ENCODE measurements around the gene KLHL40. TPM values are rescaled to one million over a fixed set of nuclear protein-coding genes. Genes with fewer than 3 reads are reported as not detected.

The KLHL40 gene
- total and polyA plus RNA-seq, 4 donors: 0.05 TPM; not detected in 3

GRCh38 chr3:42700366-42701288 is 15.3 kb downstream of the KLHL40 start:
- Histone ChIP-seq H3K27me3 (ENCODE audit: control insufficient read depth in 3 of 3, insufficient read depth in 3 of 3, low read length in 2 of 3) (peaks cover 0 to 3% (median 2%) of the 10 kb centered on the region in 3 donors), H3K27ac (ENCODE audit: low read depth in 1 of 2, low read length in 1 of 2) (peak overlapping the region in 1 of 2 donors; percentile 85), H3K4me1 (ENCODE audit: control insufficient read depth in 5 of 5, insufficient read depth in 5 of 5, low read length in 5 of 5) (peaks cover 0 to 1% (median 0%) of the 10 kb centered on the region in 5 donors), H3K9me3 (ENCODE audit: control insufficient read depth in 4 of 4, insufficient read depth in 3 of 4, low read length in 3 of 4) (peaks cover 0 to 3% (median 0%) of the 10 kb centered on the region in 4 donors), H3K36me3 (ENCODE audit: control insufficient read depth in 4 of 4, insufficient read depth in 4 of 4, low read length in 4 of 4) (no peaks in the 10 kb centered on the region), H3K4me3 (no peak overlapping the region), H3K9ac (ENCODE audit: insufficient read depth in 1 of 2, low read length in 2 of 2) (no peak overlapping the region)
- ATAC-seq (ENCODE audit: insufficient read depth, low FRiP score) (no peak), DNase-seq (no peak)
- WGBS, 2 donors: 66 to 71% methylated on average over 15 of the region's 15 CpGs
- TF ChIP-seq CTCF (IDR thresholded peaks at IDR 0.05; ENCODE audit: control extremely low read depth, extremely low read depth): no peak

GRCh38 chr3:42701371-42702065 is 16.2 kb downstream of the KLHL40 start:
- H3K4me1 ChIP-seq (ENCODE audit: control insufficient read depth in 5 of 5, insufficient read depth in 5 of 5, low read length in 5 of 5): peaks cover 0 to 1% (median 0%) of the 10 kb centered on the region in 5 donors
- H3K27me3 ChIP-seq (ENCODE audit: control insufficient read depth in 3 of 3, insufficient read depth in 3 of 3, low read length in 2 of 3): peaks cover 0 to 3% (median 2%) of the 10 kb centered on the region in 3 donors
- peak; percentile 44 to 62 (median 57) for DNase-seq
- TF ChIP-seq CTCF (IDR thresholded peaks at IDR 0.05; ENCODE audit: control extremely low read depth, extremely low read depth): no peak
- H3K27ac ChIP-seq (ENCODE audit: low read depth in 1 of 2, low read length in 1 of 2): peak overlapping the region in 1 of 2 donors; percentile 85
- no peaks in the 10 kb centered on the region for H3K36me3 ChIP-seq (ENCODE audit: control insufficient read depth in 4 of 4, insufficient read depth in 4 of 4, low read length in 4 of 4)
- peak; percentile 67 for ATAC-seq (ENCODE audit: insufficient read depth, low FRiP score)
- no peak overlapping the region for H3K4me3 ChIP-seq
- H3K9ac ChIP-seq (ENCODE audit: insufficient read depth in 1 of 2, low read length in 2 of 2): no peak overlapping the region
- 31% methylated on average over 15 of the region's 15 CpGs for WGBS, 2 donors
- peaks cover 0 to 3% (median 0%) of the 10 kb centered on the region in 4 donors for H3K9me3 ChIP-seq (ENCODE audit: control insufficient read depth in 4 of 4, insufficient read depth in 3 of 4, low read length in 3 of 4)

- ATAC-seq (ENCODE audit: insufficient read depth, low FRiP score) (no peak), DNase-seq (no peak)
- H3K27me3 ChIP-seq (ENCODE audit: control insufficient read depth in 3 of 3, insufficient read depth in 3 of 3, low read length in 2 of 3): peaks cover 0 to 3% (median 2%) of the 10 kb centered on the region in 3 donors
- no peaks in the 10 kb centered on the region for H3K4me1 ChIP-seq (ENCODE audit: control insufficient read depth in 5 of 5, insufficient read depth in 5 of 5, low read length in 5 of 5)
- H3K4me3 ChIP-seq: no peak within 1 kb of the TSS
- TF ChIP-seq CTCF (IDR thresholded peaks at IDR 0.05; ENCODE audit: control extremely low read depth, extremely low read depth): no peak
- H3K36me3 ChIP-seq (ENCODE audit: control insufficient read depth in 4 of 4, insufficient read depth in 4 of 4, low read length in 4 of 4): no peaks in the 10 kb centered on the region
- 66 to 68% methylated on average over 19 to 21 of the region's 21 CpGs for WGBS, 2 donors
- peaks cover 0 to 2% (median 0%) of the 10 kb centered on the region in 4 donors for H3K9me3 ChIP-seq (ENCODE audit: control insufficient read depth in 4 of 4, insufficient read depth in 3 of 4, low read length in 3 of 4)
- peak within 1 kb of the TSS in 1 of 2 donors; percentile 85 for H3K27ac ChIP-seq (ENCODE audit: low read depth in 1 of 2, low read length in 1 of 2)
- no peak within 1 kb of the TSS for H3K9ac ChIP-seq (ENCODE audit: insufficient read depth in 1 of 2, low read length in 2 of 2)
These were observed 17.0 kb downstream of the KLHL40 start, which contains the start of gene HHATL for GRCh38 chr3:42702066-42702951. Gene HHATL (minus strand): TSS chr3:42702798. CDS start chr3:42700826, 1,972 bp downstream.
